Measurements from ENCODE around the gene SEMA6C.
"Not testable (repeated sequence)": the region's sequence is repeated elsewhere in the genome, so short reads cannot be mapped to it uniquely, and the experiment has no call there.

The SEMA6C gene

DNA sequence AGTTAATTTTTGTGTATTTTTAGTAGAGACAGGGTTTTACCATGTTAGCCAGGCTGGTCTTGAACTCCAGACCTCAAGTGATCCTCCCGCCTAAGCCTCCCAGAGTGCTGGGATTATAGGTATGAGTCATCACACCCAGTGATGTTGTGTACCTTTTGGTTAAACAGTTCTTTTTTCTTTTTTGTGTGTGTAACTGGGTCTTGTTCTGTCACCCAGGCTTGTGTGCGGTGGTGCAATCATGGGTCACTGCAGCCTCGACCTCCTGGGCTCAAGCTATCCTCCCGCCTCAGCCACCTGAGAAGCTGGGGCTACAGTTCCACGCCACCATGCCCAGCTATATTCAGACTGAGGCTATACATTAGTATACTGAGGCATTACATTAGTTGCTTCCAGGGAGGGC lies 38.1 kb downstream of the SEMA6C start:
- Mint-ChIP-seq H3K4me3 (no peak overlapping the region), H3K4me1 (no peaks in the 10 kb centered on the region), H3K9me3 (no peaks in the 10 kb centered on the region), H3K27me3 (no peaks in the 10 kb centered on the region), H3K36me3 (peaks cover 24% of the 10 kb centered on the region), H3K27ac (no peak overlapping the region)
- ATAC-seq: no peak

DNA sequence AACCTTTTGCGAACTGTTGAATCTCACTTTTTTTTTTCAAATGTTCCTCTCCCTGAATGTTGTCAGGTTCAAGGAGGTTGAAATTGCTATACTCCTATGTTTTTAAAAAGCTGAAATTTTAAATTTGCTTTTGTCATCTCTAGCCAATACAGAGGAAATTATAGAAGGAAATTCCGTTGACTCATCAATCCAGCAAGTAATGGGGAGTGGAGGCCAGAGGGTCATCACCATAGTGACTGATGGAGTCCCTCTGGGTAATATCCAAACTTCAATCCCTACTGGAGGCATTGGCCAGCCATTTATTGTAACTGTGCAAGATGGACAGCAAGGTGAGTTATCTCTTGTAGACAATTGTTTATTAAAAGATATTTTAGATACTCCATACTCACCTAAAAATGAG lies 39.5 kb downstream of the SEMA6C start:
- Mint-ChIP-seq H3K27me3 (no peaks in the 10 kb centered on the region), H3K36me3 (peaks cover 24% of the 10 kb centered on the region), H3K4me1 (no peaks in the 10 kb centered on the region), H3K4me3 (no peak overlapping the region), H3K9me3 (no peaks in the 10 kb centered on the region), H3K27ac (no peak overlapping the region)
- ATAC-seq: no peak

DNA sequence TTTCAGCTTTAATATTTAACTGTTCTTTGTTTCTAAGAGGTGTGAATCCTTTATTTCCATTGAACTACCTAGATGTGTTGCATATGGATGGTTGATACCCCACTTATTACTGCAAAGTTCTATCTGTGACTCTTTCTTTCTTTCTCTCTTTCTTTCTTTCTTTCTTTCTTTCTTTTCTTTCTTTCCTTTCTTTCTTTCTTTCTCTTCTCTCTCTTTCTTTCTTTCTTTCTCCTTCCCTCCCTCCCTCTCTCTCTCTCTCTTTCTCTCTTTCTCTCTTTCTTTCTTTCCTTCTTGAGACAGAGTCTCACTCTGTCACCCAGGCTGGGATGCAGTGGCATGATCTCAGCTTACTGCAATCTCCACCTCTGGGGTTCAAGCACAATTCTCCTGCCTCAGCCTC lies 41.8 kb downstream of the SEMA6C start:
- peaks cover 24% of the 10 kb centered on the region for H3K36me3 Mint-ChIP-seq

DNA sequence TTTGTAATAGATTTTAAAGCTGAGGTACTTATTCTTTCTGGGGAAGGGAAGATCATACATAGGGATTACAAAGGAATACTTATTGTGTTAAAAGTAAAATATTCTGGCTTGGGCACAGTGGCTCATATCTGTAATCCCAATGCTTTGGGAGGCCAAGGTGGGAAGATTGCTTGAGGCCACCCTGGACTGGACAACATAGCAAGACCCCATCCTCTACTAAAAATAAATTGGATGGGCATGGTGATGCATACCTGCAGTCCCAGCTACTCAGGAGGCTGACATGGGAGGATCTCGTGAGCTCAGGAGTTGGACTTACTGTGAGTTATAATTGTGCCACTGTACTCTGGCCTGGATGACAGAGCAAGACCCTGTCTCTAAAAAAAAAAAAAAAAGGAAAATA lies 48.3 kb downstream of the SEMA6C start:
- Mint-ChIP-seq H3K27me3 (no peaks in the 10 kb centered on the region), H3K9me3 (no peaks in the 10 kb centered on the region), H3K4me1 (no peaks in the 10 kb centered on the region), H3K27ac (no peak overlapping the region), H3K4me3 (no peak overlapping the region), H3K36me3 (peaks cover 7% of the 10 kb centered on the region)
- no peak for ATAC-seq

More for the DNA sequence above, 41.8 kb downstream of the SEMA6C start:
- Mint-ChIP-seq H3K9me3 (no peaks in the 10 kb centered on the region), H3K27me3 (no peaks in the 10 kb centered on the region), H3K4me3 (no peak overlapping the region), H3K27ac (no peak overlapping the region), H3K4me1 (no peaks in the 10 kb centered on the region)
- ATAC-seq: no peak

DNA sequence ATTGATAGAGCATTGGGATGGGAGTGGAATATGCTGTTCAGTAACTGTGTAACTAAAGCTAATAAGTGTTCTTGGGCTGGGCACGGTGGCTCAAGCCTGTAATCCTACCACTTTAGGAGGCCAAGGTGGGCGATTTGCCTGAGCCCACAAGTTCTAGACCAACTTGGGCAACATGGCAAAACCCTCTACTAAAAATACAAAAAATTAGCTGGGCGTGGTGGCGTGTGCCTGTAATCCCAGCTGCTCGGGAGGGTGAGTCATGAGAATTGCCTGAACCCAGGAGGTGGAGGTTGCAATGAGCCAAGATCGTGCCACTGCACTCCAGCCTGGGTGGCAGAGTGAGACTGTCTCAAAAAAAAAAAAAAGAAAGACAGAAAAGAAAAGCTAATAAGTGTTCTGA lies 49.0 kb downstream of the SEMA6C start:
- not testable (repeated sequence) for H3K27me3 Mint-ChIP-seq, ATAC-seq, H3K27ac Mint-ChIP-seq, H3K4me3 Mint-ChIP-seq, H3K9me3 Mint-ChIP-seq, H3K4me1 Mint-ChIP-seq, H3K36me3 Mint-ChIP-seq

DNA sequence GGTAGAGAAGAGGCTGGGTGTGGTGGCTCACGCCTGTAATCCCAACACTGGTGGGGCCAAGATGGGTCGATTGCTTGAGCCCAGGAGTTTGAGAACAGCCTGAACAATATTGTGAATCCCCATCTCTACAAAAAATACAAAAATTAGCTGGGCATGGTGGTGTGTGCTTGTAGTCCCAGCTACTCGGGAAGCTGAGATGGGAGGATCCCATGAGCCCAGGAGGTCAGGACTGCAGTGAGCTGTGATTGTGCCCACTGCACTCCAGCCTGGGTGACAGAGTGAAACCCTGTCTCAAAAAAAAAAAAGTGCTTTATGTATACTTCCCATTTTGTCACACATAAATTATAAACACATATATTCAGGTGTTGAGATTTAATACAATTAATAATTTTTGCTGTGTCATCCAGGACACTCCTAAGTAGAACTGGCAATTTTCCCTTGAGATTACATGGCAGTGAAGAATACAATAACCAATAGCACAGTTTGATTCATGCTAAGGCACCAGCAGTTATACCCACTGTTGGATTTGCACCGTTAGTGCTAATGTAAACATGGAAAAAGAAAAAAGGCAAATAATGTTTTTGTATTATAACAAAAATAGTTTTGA lies 60.4 kb downstream of the SEMA6C start:
- Mint-ChIP-seq H3K4me1 (peaks cover 8% of the 10 kb centered on the region), H3K4me3 (no peak overlapping the region), H3K27ac (no peak overlapping the region), H3K9me3 (no peaks in the 10 kb centered on the region), H3K27me3 (no peaks in the 10 kb centered on the region), H3K36me3 (peaks cover 6% of the 10 kb centered on the region)
- no peak for ATAC-seq
